OCI-LY3 (cell line): Measurements from ENCODE around the gene LDB2.

Source experiments
- H2AFZ ChIP-seq: fragments of 200-600, 300-600 bp; shearing (Covaris generic); 2 replicates; pipeline ENCODE4 v1.6.0; 2014; ENCODE audit warnings: antibody characterized with exemption, low read depth, low read length
- H3K27ac ChIP-seq: fragments of 200-600, 300-600 bp; sonication (generic); 2 replicates; pipeline ENCODE4 v1.5.1; 2014; ENCODE audit warnings: mild to moderate bottlenecking, low read length, moderate library complexity, mixed read lengths
- H3K27me3 ChIP-seq: fragments of 200-600, 300-600 bp; sonication (generic); 2 replicates; pipeline ENCODE4 v1.6.1; 2014; ENCODE audit warnings: low read depth, low read length, mixed read lengths
- H3K36me3 ChIP-seq: fragments of 200-600, 300-600 bp; sonication (generic); replicated peaks from 2 replicates; pipeline ENCODE3; 2014; ENCODE audit warnings: low read depth, low read length, mixed read lengths
- H3K4me1 ChIP-seq: fragments of 300-600, 200-600 bp; sonication (generic); 2 replicates; pipeline ENCODE4 v1.6.1; 2014; ENCODE audit warnings: low read length, mixed read lengths
- H3K4me2 ChIP-seq: fragments of 200-600, 300-600 bp; sonication (generic); 2 replicates; pipeline ENCODE4 v1.6.1; 2014; ENCODE audit warnings: low read length, mixed read lengths
- H3K4me3 ChIP-seq: fragments of 300-600, 200-600 bp; sonication (generic); 2 replicates; pipeline ENCODE4 v1.5.1; 2014; ENCODE audit warnings: antibody characterized with exemption, mild to moderate bottlenecking, low read length, moderate library complexity
- H3K79me2 ChIP-seq: fragments of 300-600, 200-600 bp; shearing (Covaris generic); 2 replicates; pipeline ENCODE4 v1.6.1; 2014; ENCODE audit warnings: mild to moderate bottlenecking, low read length, mixed read lengths
- H3K9ac ChIP-seq: fragments of 300-600, 200-600 bp; shearing (Covaris generic); 2 replicates; pipeline ENCODE4 v1.6.0; 2014; ENCODE audit warnings: mild to moderate bottlenecking, low read length, moderate library complexity
- H3K9me3 ChIP-seq: fragments of 200-600, 300-600 bp; shearing (Covaris generic); 2 replicates; pipeline ENCODE4 v1.6.1; 2014; ENCODE audit warnings: low read length, mixed read lengths; ENCODE audit not compliant: insufficient read depth
- H4K20me1 ChIP-seq: fragments of 200-600, 300-600 bp; sonication (generic); 2 replicates; pipeline ENCODE4 v1.6.1; 2016; ENCODE audit warnings: low read length, mixed read lengths; ENCODE audit not compliant: insufficient read depth
- EZH2phosphoT487 ChIP-seq: fragments of 200-600 bp; shearing (Covaris generic); IDR thresholded peaks from 2 replicates; pipeline ENCODE4 v1.6.1; 2018; ENCODE audit warnings: antibody characterized with exemption, mixed run types, low read depth
- TF ChIP-seq, protein P1 (sequence below): fragments of 200-600, 300-600 bp; sonication (generic); IDR thresholded peaks from 2 replicates; pipeline ENCODE4 v1.5.1; 2014; ENCODE audit warnings: antibody characterized with exemption, low read length, low read depth

The LDB2 gene

DNA sequence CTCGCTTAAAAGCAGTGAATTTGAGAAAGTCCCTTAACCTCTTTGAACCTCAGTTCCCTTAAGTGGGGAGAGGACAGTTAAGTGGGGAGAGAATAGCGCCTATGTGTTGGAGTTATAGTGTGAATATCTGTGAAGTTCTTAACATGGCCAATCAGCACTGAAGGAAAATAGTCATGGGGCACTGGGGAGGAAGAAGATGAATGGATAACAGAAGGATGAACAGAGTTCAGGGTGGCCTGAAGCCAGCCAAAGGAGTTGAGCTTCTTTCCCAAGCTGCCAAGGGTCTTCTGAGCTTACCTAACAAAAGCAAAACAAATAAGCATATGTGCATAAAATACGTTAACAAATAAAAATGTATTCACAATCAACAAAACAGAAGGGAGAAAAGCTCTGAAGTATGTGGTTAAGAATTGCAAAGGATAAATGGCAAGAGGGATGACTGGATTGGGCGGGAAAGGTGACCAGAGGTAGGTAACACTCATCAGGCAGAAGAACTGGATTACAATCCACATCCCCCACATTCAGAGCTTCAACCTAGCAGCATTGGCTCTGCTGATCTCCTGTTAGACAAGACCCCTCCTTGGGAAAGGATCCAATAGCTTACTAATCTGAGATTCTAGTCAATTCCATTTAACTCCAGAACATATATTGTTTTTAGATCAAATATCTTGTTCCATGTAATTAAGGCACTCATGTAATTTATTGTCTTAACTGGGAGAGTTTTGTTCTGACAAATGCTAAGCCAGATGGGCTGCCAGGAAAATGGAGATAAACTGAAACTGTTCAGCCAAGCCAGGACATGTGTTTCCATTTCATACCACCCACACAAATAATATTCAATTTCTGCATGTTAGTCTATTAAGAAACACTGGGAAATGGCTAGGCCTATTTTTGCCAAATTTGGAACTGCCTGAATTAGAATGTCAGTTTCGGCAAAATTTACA lies 221.2 kb downstream of the LDB2 start:
- Histone ChIP-seq H3K4me2 (no peak overlapping the region), H4K20me1 (no peaks in the 10 kb centered on the region), H3K4me1 (no peaks in the 10 kb centered on the region), H3K27me3 (no peaks in the 10 kb centered on the region), H3K79me2 (no peaks in the 10 kb centered on the region), H3K4me3 (no peak overlapping the region), H3K9me3 (no peaks in the 10 kb centered on the region), H2AFZ (no peak overlapping the region), H3K27ac (no peak overlapping the region), H3K36me3 (no peaks in the 10 kb centered on the region), H3K9ac (no peak overlapping the region)
- TF ChIP-seq EZH2phosphoT487: no peak
- TF ChIP-seq, protein P1, sequence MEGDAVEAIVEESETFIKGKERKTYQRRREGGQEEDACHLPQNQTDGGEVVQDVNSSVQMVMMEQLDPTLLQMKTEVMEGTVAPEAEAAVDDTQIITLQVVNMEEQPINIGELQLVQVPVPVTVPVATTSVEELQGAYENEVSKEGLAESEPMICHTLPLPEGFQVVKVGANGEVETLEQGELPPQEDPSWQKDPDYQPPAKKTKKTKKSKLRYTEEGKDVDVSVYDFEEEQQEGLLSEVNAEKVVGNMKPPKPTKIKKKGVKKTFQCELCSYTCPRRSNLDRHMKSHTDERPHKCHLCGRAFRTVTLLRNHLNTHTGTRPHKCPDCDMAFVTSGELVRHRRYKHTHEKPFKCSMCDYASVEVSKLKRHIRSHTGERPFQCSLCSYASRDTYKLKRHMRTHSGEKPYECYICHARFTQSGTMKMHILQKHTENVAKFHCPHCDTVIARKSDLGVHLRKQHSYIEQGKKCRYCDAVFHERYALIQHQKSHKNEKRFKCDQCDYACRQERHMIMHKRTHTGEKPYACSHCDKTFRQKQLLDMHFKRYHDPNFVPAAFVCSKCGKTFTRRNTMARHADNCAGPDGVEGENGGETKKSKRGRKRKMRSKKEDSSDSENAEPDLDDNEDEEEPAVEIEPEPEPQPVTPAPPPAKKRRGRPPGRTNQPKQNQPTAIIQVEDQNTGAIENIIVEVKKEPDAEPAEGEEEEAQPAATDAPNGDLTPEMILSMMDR: no peak

DNA sequence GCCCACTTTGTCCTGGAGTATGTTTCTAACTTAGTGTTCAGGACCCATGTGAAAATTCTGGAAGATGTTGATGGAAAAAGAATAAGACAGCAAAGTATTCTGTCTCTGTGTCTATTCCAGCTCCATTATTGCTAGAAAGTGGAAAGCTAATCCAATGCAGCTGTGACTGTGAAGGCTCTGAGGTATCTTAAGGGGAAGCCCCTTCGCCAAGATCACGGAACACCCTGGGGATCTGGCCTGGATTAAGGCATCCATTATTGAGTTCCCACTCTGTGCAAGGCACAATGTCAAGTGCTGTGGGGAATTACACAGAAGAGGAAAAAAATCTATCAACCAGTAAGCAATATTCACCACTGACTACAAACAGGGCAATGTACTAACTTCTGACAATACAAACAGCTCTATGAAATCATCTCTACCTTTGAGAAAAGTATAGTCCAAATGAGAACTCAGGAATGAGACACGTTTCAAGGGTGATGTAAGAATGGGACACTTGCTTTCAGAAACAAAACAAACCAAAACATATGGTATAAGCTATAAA lies 222.1 kb downstream of the LDB2 start:
- no peak for TF ChIP-seq EZH2phosphoT487
- TF ChIP-seq, protein P1: no peak
- H2AFZ ChIP-seq: no peak overlapping the region

GRCh38 chr4:16674082-16674481 lies 224.4 kb downstream of the LDB2 start:
- H2AFZ ChIP-seq: no peak overlapping the region
- TF ChIP-seq, protein P1: no peak
- no peak for TF ChIP-seq EZH2phosphoT487
- no peaks in the 10 kb centered on the region for H3K79me2 ChIP-seq
- H3K4me1 ChIP-seq: no peaks in the 10 kb centered on the region
- H3K9me3 ChIP-seq: no peaks in the 10 kb centered on the region
- H3K27me3 ChIP-seq: no peaks in the 10 kb centered on the region
- H3K4me3 ChIP-seq: no peak overlapping the region
- H3K36me3 ChIP-seq: no peaks in the 10 kb centered on the region
- H3K27ac ChIP-seq: no peak overlapping the region
- no peak overlapping the region for H3K9ac ChIP-seq
- H4K20me1 ChIP-seq: no peaks in the 10 kb centered on the region
- no peak overlapping the region for H3K4me2 ChIP-seq

More for the DNA sequence above, 222.1 kb downstream of the LDB2 start:
- no peaks in the 10 kb centered on the region for H3K36me3 ChIP-seq
- H3K79me2 ChIP-seq: no peaks in the 10 kb centered on the region
- H3K4me3 ChIP-seq: no peak overlapping the region
- no peak overlapping the region for H3K27ac ChIP-seq
- H3K9me3 ChIP-seq: no peaks in the 10 kb centered on the region
- no peaks in the 10 kb centered on the region for H3K4me1 ChIP-seq
- H3K4me2 ChIP-seq: no peak overlapping the region
- no peak overlapping the region for H3K9ac ChIP-seq
- H4K20me1 ChIP-seq: no peaks in the 10 kb centered on the region
- no peaks in the 10 kb centered on the region for H3K27me3 ChIP-seq

DNA sequence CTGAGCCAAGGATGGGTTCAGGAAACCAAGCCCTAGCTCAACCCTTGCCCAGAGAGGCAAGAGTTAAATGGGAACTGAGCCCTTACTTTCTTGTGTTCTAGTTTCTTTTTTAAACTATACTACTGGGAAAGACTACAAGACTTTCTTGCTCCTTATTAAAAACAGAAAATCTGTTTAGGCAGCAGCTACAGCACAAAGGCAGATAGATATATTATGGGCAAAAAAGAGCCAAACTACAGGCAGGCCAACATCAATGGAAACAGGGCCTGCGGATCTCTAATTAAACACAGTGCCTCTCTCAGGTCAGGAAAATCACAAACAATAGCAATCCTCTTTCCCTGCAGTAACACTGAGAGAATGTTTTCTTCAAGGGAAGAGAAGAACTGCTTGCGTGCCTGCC lies 226.0 kb downstream of the LDB2 start:
- Histone ChIP-seq H3K4me2 (no peak overlapping the region), H3K9me3 (no peaks in the 10 kb centered on the region), H4K20me1 (no peaks in the 10 kb centered on the region), H3K79me2 (no peaks in the 10 kb centered on the region), H3K9ac (no peak overlapping the region), H3K27ac (no peak overlapping the region), H2AFZ (no peak overlapping the region), H3K27me3 (no peaks in the 10 kb centered on the region), H3K4me3 (no peak overlapping the region), H3K4me1 (no peaks in the 10 kb centered on the region), H3K36me3 (no peaks in the 10 kb centered on the region)
- TF ChIP-seq EZH2phosphoT487: no peak
- TF ChIP-seq, protein P1: no peak
